Endodermal cell (in vitro differentiated cells): Measurements from ENCODE around the gene AKAP3. TPM values are rescaled to one million over a fixed set of nuclear protein-coding genes. Genes with fewer than 3 reads are reported as not detected.

Experiments
- DNase-seq: peaks from one replicate; pipeline ENCODE4 v3.0.0-alpha.2; 2017
- H3K27ac ChIP-seq: 2 replicates; pipeline ENCODE4 v1.5.1; 2013; ENCODE audit warnings: mild to moderate bottlenecking, low read depth, low read length, moderate library complexity
- H3K27me3 ChIP-seq: 2 replicates; pipeline ENCODE4 v1.6.1; 2013; ENCODE audit warnings: mild to moderate bottlenecking, low read length, moderate library complexity; ENCODE audit not compliant: insufficient read depth, control insufficient read depth, poor library complexity, severe bottlenecking
- H3K36me3 ChIP-seq: 2 replicates; pipeline ENCODE4 v1.7.0; 2013; ENCODE audit warnings: mild to moderate bottlenecking, low read length, moderate library complexity; ENCODE audit not compliant: control insufficient read depth, insufficient read depth
- H3K4me1 ChIP-seq: one replicate; pipeline ENCODE4 v1.7.0; 2013; ENCODE audit warnings: low read length; ENCODE audit not compliant: control insufficient read depth, insufficient read depth
- H3K4me3 ChIP-seq: 2 replicates; pipeline ENCODE4 v1.5.1; 2013; ENCODE audit warnings: mild to moderate bottlenecking, low read length, moderate library complexity
- H3K9ac ChIP-seq: 2 replicates; pipeline ENCODE4 v1.6.1; 2013; ENCODE audit warnings: mild to moderate bottlenecking, low read length, moderate library complexity; ENCODE audit not compliant: poor library complexity, severe bottlenecking; ENCODE audit errors: extremely low read depth
- H3K9me3 ChIP-seq: 2 replicates; pipeline ENCODE4 v1.6.1; 2013; ENCODE audit warnings: mild to moderate bottlenecking, low read length, moderate library complexity; ENCODE audit not compliant: control insufficient read depth
- H3K27ac Mint-ChIP-seq: 2 replicates; pipeline ENCODE4 v1.8.0; 2020; ENCODE audit warnings: mixed read lengths
- H3K27me3 Mint-ChIP-seq: 2 replicates; pipeline ENCODE4 v1.8.0; 2021; ENCODE audit warnings: mild to moderate bottlenecking, mixed read lengths; ENCODE audit not compliant: insufficient read depth
- H3K36me3 Mint-ChIP-seq: 2 replicates; pipeline ENCODE4 v1.8.0; 2020; ENCODE audit warnings: low read depth, mixed read lengths
- H3K4me1 Mint-ChIP-seq: 2 replicates; pipeline ENCODE4 v1.8.0; 2020; ENCODE audit warnings: mixed read lengths
- H3K4me3 Mint-ChIP-seq: 2 replicates; pipeline ENCODE4 v1.8.0; 2020; ENCODE audit warnings: mild to moderate bottlenecking, moderate library complexity, mixed read lengths
- H3K9me3 Mint-ChIP-seq: 2 replicates; pipeline ENCODE4 v1.8.0; 2020; ENCODE audit warnings: mild to moderate bottlenecking, mixed read lengths
- WGBS, 2 experiments: methylation state at CpG; one replicate each; pipeline versions ENCODE4 v1.1.5 to v1.1.7; 2013; ENCODE audit warnings: missing lambda C conversion rate in 2 of 2, mixed read lengths in 1 of 2; ENCODE audit not compliant: insufficient coverage in 1 of 2, insufficient read length in 1 of 2; 5-methylcytosine and 5-hydroxymethylcytosine counted together
- long read RNA-seq, 4 experiments: library from polyadenylated mRNA in 2 of 4; library from RNA in 1 of 4; library from capped mRNA in 1 of 4; stranded (forward) in 3 of 4; unstranded in 1 of 4; transcript quantifications; one replicate each; pipeline ENCODE4 v2.0.0, GENCODE V29; 2020 to 2021; ENCODE audit warnings: inconsistent platforms in 1 of 4
- polyA plus RNA-seq, 2 experiments: library from polyadenylated mRNA; stranded (reverse); fragments of 50-300 nt; gene quantifications; one replicate each; pipeline ENCODE4 v1.2.3, GENCODE V29; 2013
- total RNA-seq, 2 donors: library from RNA; stranded (reverse); fragmentation: NEBNext Ultra II Directional in 1 of 2; extraction: Animal tissue kit (Norgen Biotek cat#: 25700) in 1 of 2; gene quantifications; 2 replicates in 1 of 2; 3 replicates in 1 of 2; pipeline ENCODE4 v1.2.1, GENCODE V29; 2021
- TF ChIP-seq, protein P1 (sequence below): fragments of 200-600 bp; sonication (generic); conservative IDR thresholded peaks from 2 replicates; pipeline ENCODE4 v1.5.0; 2021; ENCODE audit warnings: antibody characterized with exemption, mild to moderate bottlenecking

The AKAP3 gene
- total RNA-seq: 1 to 10 TPM in 1 of 2 donors, under 1 TPM in 1; 0.69 to 3.4 TPM
- 1.9 TPM for polyA plus RNA-seq (2013, experiment 1 of 2)
- 1.7 TPM for polyA plus RNA-seq (2013, experiment 2 of 2)
- long read RNA-seq, experiment 1: 0 reads
- long read RNA-seq, experiment 2: 0 reads
- long read RNA-seq, experiment 3, partial matches to known transcripts: 2 of 9 reads
- long read RNA-seq, experiment 3, other reads (novel, unspliced or antisense): 7 of 9 reads
- long read RNA-seq, experiment 4, partial matches to known transcripts: 0 of 1 reads
- long read RNA-seq, experiment 4, other reads (novel, unspliced or antisense): 1 of 1 reads

- TF ChIP-seq, protein P1, sequence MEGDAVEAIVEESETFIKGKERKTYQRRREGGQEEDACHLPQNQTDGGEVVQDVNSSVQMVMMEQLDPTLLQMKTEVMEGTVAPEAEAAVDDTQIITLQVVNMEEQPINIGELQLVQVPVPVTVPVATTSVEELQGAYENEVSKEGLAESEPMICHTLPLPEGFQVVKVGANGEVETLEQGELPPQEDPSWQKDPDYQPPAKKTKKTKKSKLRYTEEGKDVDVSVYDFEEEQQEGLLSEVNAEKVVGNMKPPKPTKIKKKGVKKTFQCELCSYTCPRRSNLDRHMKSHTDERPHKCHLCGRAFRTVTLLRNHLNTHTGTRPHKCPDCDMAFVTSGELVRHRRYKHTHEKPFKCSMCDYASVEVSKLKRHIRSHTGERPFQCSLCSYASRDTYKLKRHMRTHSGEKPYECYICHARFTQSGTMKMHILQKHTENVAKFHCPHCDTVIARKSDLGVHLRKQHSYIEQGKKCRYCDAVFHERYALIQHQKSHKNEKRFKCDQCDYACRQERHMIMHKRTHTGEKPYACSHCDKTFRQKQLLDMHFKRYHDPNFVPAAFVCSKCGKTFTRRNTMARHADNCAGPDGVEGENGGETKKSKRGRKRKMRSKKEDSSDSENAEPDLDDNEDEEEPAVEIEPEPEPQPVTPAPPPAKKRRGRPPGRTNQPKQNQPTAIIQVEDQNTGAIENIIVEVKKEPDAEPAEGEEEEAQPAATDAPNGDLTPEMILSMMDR: no peak
These were observed at the start of gene AKAP3, which contains the start of gene NDUFA9 for GRCh38 chr12:4648501-4649357. Gene AKAP3, minus strand, starts transcription at chr12:4649051. Its CDS starts 10,855 bp downstream, at chr12:4638196. Gene NDUFA9, plus strand, starts transcription at chr12:4649114. Its CDS starts 13 bp downstream, at chr12:4649127.

DNA sequence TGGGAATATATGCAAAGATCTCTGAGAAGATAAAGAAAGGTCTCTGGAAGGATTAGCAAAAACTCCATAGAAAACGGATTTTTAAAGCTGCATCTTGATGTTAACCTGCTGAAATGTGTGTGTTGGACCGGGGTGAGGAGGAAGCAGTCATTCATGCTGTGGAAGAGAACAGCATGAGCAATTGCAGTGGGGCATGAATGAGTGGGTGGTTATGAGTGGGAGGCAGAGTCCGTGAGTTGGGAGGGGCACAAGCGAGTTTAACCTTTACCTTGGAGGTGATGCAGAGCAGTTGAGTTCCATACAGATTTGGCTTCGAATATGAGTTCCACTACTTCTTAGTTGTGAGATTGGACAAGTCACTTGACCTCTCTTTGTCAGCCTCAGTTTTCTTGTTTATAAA lies 41.9 kb upstream of the AKAP3 start:
- Histone ChIP-seq H3K27me3 (no peaks in the 10 kb centered on the region), H3K9ac (no peak overlapping the region), H3K4me3 (no peak overlapping the region), H3K9me3 (peaks cover 14% of the 10 kb centered on the region), H3K36me3 (peaks cover 45% of the 10 kb centered on the region), H3K27ac (no peak overlapping the region), H3K4me1 (no peaks in the 10 kb centered on the region)
- WGBS, 2 experiments: 96 to 100% methylated on average over 4 to 5 of the region's 5 CpGs
- Mint-ChIP-seq H3K4me3 (no peak overlapping the region), H3K27ac (no peak overlapping the region), H3K9me3 (peaks cover 15% of the 10 kb centered on the region), H3K4me1 (peaks cover 6% of the 10 kb centered on the region), H3K36me3 (peaks cover 76% of the 10 kb centered on the region), H3K27me3 (no peaks in the 10 kb centered on the region)
- TF ChIP-seq, protein P1: no peak
- DNase-seq: no peak

More at GRCh38 chr12:4648501-4649357, at the start of gene AKAP3, which contains the start of gene NDUFA9:
- peak within 1 kb of the TSS; percentile 99 for H3K27ac Mint-ChIP-seq
- Histone ChIP-seq H3K36me3 (peaks cover 2% of the 10 kb centered on the region), H3K27me3 (no peaks in the 10 kb centered on the region), H3K9ac (peak within 1 kb of the TSS; percentile 75), H3K9me3 (no peaks in the 10 kb centered on the region), H3K4me3 (peak within 1 kb of the TSS; percentile 99), H3K4me1 (peaks cover 11% of the 10 kb centered on the region), H3K27ac (peak within 1 kb of the TSS; percentile 5)
- H3K36me3 Mint-ChIP-seq: no peaks in the 10 kb centered on the region
- H3K9me3 Mint-ChIP-seq: no peaks in the 10 kb centered on the region
- H3K4me3 Mint-ChIP-seq: peak within 1 kb of the TSS; percentile 91
- DNase-seq: peak; percentile 97
- H3K27me3 Mint-ChIP-seq: no peaks in the 10 kb centered on the region
- 0 to 1% methylated on average over 11 to 39 of the region's 39 CpGs for WGBS, 2 experiments
- H3K4me1 Mint-ChIP-seq: peaks cover 45% of the 10 kb centered on the region

GRCh38 chr12:4685317-4685716 lies 36.5 kb upstream of the AKAP3 start:
- no peak overlapping the region for H3K27ac ChIP-seq
- TF ChIP-seq, protein P1: peak; percentile 55

More at GRCh38 chr12:4685317-4685716, 36.5 kb upstream of the AKAP3 start:
- peaks cover 79% of the 10 kb centered on the region for H3K36me3 Mint-ChIP-seq
- no peak overlapping the region for H3K4me3 ChIP-seq
- no peak overlapping the region for H3K27ac Mint-ChIP-seq
- no peaks in the 10 kb centered on the region for H3K4me1 ChIP-seq
- H3K27me3 Mint-ChIP-seq: no peaks in the 10 kb centered on the region
- peaks cover 10% of the 10 kb centered on the region for H3K9me3 Mint-ChIP-seq
- H3K27me3 ChIP-seq: no peaks in the 10 kb centered on the region
- H3K36me3 ChIP-seq: peaks cover 60% of the 10 kb centered on the region
- no peak overlapping the region for H3K9ac ChIP-seq
- peak; percentile 72 for DNase-seq
- H3K4me1 Mint-ChIP-seq: peaks cover 18% of the 10 kb centered on the region
- WGBS, 2 experiments: 73 to 83% methylated on average over 5 to 8 of the region's 8 CpGs
- H3K9me3 ChIP-seq: peaks cover 7% of the 10 kb centered on the region
- no peak overlapping the region for H3K4me3 Mint-ChIP-seq
